GM06990 (cell line): Measurements from ENCODE around the gene DAB2IP.

Experiments used
- DNase-seq: peaks from one replicate; pipeline ENCODE4 v3.0.0-alpha.2; 2011; ENCODE audit not compliant: insufficient read length; ENCODE audit errors: extremely low read depth
- H3K27me3 ChIP-seq: replicated peaks from 2 replicates; pipeline ENCODE4 v1.6.0; 2011; ENCODE audit warnings: low read length; ENCODE audit not compliant: control insufficient read depth, insufficient read depth
- H3K36me3 ChIP-seq: 2 replicates; pipeline ENCODE4 v1.5.1; 2011; ENCODE audit warnings: low read length; ENCODE audit not compliant: control insufficient read depth, insufficient read depth
- H3K4me3 ChIP-seq: replicated peaks from 2 replicates; pipeline ENCODE4 v1.5.1; 2011; ENCODE audit warnings: low read depth, mild to moderate bottlenecking, control low read depth, low read length
- TF ChIP-seq, protein P1 (sequence below): IDR thresholded peaks from 2 replicates; pipeline ENCODE4 v1.5.1; 2011; ENCODE audit warnings: low read length, control low read depth, mild to moderate bottlenecking, inconsistent platforms; ENCODE audit not compliant: insufficient read depth, poor library complexity, severe bottlenecking

The DAB2IP gene

GRCh38 chr9:121693388-121693670 is 41.9 kb downstream of the DAB2IP start:
- DNase-seq, result no peak
- Histone ChIP-seq H3K36me3 (no peaks in the 10 kb centered on the region), H3K4me3 (no peak overlapping the region), H3K27me3 (no peaks in the 10 kb centered on the region; the same call in 1 of the 2 replicates)
- TF ChIP-seq, protein P1, sequence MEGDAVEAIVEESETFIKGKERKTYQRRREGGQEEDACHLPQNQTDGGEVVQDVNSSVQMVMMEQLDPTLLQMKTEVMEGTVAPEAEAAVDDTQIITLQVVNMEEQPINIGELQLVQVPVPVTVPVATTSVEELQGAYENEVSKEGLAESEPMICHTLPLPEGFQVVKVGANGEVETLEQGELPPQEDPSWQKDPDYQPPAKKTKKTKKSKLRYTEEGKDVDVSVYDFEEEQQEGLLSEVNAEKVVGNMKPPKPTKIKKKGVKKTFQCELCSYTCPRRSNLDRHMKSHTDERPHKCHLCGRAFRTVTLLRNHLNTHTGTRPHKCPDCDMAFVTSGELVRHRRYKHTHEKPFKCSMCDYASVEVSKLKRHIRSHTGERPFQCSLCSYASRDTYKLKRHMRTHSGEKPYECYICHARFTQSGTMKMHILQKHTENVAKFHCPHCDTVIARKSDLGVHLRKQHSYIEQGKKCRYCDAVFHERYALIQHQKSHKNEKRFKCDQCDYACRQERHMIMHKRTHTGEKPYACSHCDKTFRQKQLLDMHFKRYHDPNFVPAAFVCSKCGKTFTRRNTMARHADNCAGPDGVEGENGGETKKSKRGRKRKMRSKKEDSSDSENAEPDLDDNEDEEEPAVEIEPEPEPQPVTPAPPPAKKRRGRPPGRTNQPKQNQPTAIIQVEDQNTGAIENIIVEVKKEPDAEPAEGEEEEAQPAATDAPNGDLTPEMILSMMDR, result no peak

GRCh38 chr9:121694001-121694400 is 42.6 kb downstream of the DAB2IP start:
- Histone ChIP-seq H3K36me3 (no peaks in the 10 kb centered on the region), H3K4me3 (no peak overlapping the region), H3K27me3 (no peaks in the 10 kb centered on the region; the same call in 1 of the 2 replicates)
- TF ChIP-seq, protein P1, result no peak
- DNase-seq, result no peak

DNA sequence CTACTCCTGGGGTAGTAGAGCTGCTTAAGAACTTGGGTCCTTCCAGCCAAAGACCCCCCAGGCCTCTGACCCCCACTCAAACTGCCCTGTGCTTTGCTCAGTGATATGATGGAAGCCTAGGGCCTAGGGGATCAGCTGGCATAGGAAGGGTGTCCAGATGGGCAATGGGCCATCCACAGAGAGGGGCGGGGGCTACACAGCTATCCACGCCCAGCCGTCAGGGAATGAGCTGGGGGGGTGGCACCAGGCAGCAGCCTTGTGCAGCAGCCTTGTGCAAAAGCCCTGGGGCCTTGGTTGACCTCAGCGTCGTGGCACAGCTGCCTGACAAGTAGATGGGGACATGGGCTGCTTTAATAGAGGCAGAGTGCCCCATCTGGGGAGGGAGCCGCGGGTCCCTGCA is 43.2 kb downstream of the DAB2IP start:
- Histone ChIP-seq H3K36me3 (no peaks in the 10 kb centered on the region), H3K4me3 (no peak overlapping the region), H3K27me3 (peaks cover 1% of the 10 kb centered on the region; the same call in 1 of the 2 replicates)
- DNase-seq, result no peak
- TF ChIP-seq, protein P1, result no peak

- Histone ChIP-seq H3K27me3 (0 out of 2 replicates have a peak, but pooled peaks cover 1% of the 10 kb centered on the region), H3K36me3 (no peaks in the 10 kb centered on the region), H3K4me3 (no peak overlapping the region)
- DNase-seq, result no peak
- TF ChIP-seq, protein P1, result no peak
Observed at GRCh38 chr9:121696930-121697329, 45.5 kb downstream of the DAB2IP start.

DNA sequence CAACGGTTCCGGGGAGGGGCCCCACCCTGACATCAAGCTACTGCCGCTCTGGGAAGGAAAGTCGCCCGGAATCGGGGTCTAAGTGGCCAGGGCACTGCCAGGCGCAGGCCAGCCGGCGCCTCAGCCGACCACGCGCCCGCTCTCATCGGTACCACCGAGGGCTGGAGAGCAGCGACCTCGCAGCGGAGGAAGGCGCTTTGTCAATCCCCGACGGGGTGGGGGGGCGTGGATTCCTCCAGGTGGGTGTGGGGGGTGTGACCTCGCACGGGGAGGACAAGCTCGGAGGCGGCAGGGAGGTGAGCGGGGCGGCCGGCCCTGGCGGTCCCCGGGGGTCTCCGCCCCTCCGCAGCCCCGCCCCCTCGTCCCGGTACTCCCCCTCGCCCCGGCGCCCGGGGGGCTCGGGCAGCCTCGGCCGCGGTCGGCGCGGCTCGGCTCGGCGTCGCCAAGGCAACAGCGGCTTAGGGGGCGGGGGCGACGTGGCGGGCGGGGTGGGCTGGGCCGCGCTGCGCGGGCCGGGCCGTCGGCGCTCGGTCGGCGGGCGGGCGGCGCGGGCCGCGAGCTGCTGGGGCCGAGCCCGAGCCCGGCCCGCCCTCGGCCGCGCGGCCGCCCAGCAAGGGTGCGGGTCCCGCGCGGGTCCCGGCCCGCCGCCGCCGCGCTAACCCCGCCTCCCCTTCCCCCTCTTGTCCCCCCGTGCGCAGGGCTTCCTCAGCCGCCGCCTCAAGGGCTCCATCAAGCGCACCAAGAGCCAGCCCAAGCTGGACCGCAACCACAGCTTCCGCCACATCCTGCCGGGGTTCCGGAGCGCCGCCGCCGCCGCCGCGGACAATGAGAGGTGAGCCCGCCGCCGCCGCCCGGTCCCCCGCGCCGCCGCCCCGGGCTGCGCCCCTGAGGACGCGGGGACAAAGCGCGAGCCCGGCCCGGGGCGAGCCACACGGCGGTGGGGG is 47.5 kb downstream of the DAB2IP start:
- DNase-seq, result peak; percentile 53
- TF ChIP-seq, protein P1, result no peak
- H3K27me3 ChIP-seq, result peaks cover 1% of the 10 kb centered on the region; the same call in 1 of the 2 replicates
- no peaks in the 10 kb centered on the region for H3K36me3 ChIP-seq
- peak overlapping the region; percentile 32; the same call in 1 of the 2 replicates for H3K4me3 ChIP-seq
